Adipocyte (in vitro differentiated cells): ENCODE data around the gene LANCL2.
"Not testable (repeated sequence)": the region's sequence is repeated elsewhere in the genome, so short reads cannot be mapped to it uniquely, and the experiment has no call there.

Source experiments
- DNase-seq: peaks from one replicate; pipeline ENCODE4 v3.0.0-alpha.2; 2015; ENCODE audit warnings: low read depth
- H3K27me3 ChIP-seq: replicated peaks from 2 replicates; pipeline ENCODE4 v1.7.0; 2013; ENCODE audit warnings: mild to moderate bottlenecking, low read length, moderate library complexity; ENCODE audit not compliant: control insufficient read depth, insufficient read depth
- H3K36me3 ChIP-seq: 2 replicates; pipeline ENCODE4 v1.7.0; 2013; ENCODE audit warnings: low read length, mild to moderate bottlenecking, moderate library complexity; ENCODE audit not compliant: control insufficient read depth, insufficient read depth, severe bottlenecking
- H3K4me1 ChIP-seq: 2 replicates; pipeline ENCODE4 v1.7.0; 2013; ENCODE audit warnings: mild to moderate bottlenecking, low read length, moderate library complexity; ENCODE audit not compliant: control insufficient read depth, insufficient read depth
- H3K4me3 ChIP-seq: 2 replicates; pipeline ENCODE4 v1.7.0; 2013; ENCODE audit warnings: mild to moderate bottlenecking, low read length, moderate library complexity
- H3K9ac ChIP-seq: 2 replicates; pipeline ENCODE4 v1.7.0; 2013; ENCODE audit warnings: mild to moderate bottlenecking, low read length, moderate library complexity
- H3K9me3 ChIP-seq: 2 replicates; pipeline ENCODE4 v1.7.0; 2013; ENCODE audit warnings: mild to moderate bottlenecking, low read length, moderate library complexity; ENCODE audit not compliant: control insufficient read depth

The LANCL2 gene

GRCh38 chr7:55343860-55344606, 21.1 kb upstream of the LANCL2 start:
- Histone ChIP-seq H3K27me3 (peaks cover 4% of the 10 kb centered on the region), H3K9me3 (no peaks in the 10 kb centered on the region), H3K9ac (no peak overlapping the region), H3K4me1 (peaks cover 9% of the 10 kb centered on the region), H3K36me3 (no peaks in the 10 kb centered on the region), H3K4me3 (no peak overlapping the region)
- no peak for DNase-seq

- H3K9me3 ChIP-seq, result no peaks in the 10 kb centered on the region
- DNase-seq, result no peak
Observed at GRCh38 chr7:55344840-55345239, 20.3 kb upstream of the LANCL2 start.

GRCh38 chr7:55345292-55345691, 19.8 kb upstream of the LANCL2 start:
- H3K4me1 ChIP-seq, result peaks cover 12% of the 10 kb centered on the region
- DNase-seq, result no peak
- no peak overlapping the region for H3K4me3 ChIP-seq
- no peaks in the 10 kb centered on the region for H3K9me3 ChIP-seq
- peaks cover 4% of the 10 kb centered on the region for H3K27me3 ChIP-seq
- no peak overlapping the region for H3K9ac ChIP-seq
- no peaks in the 10 kb centered on the region for H3K36me3 ChIP-seq

More at GRCh38 chr7:55344840-55345239, 20.3 kb upstream of the LANCL2 start:
- H3K27me3 ChIP-seq, result peaks cover 4% of the 10 kb centered on the region
- peaks cover 12% of the 10 kb centered on the region for H3K4me1 ChIP-seq
- no peak overlapping the region for H3K9ac ChIP-seq
- H3K36me3 ChIP-seq, result no peaks in the 10 kb centered on the region
- no peak overlapping the region for H3K4me3 ChIP-seq

GRCh38 chr7:55348502-55348901, 16.6 kb upstream of the LANCL2 start:
- H3K9me3 ChIP-seq, result no peaks in the 10 kb centered on the region
- H3K4me3 ChIP-seq, result no peak overlapping the region
- peaks cover 4% of the 10 kb centered on the region for H3K27me3 ChIP-seq
- peaks cover 12% of the 10 kb centered on the region for H3K4me1 ChIP-seq
- H3K36me3 ChIP-seq, result no peaks in the 10 kb centered on the region
- peak; percentile 63 for DNase-seq
- no peak overlapping the region for H3K9ac ChIP-seq

GRCh38 chr7:55349121-55349520, 16.0 kb upstream of the LANCL2 start:
- no peaks in the 10 kb centered on the region for H3K9me3 ChIP-seq
- H3K4me1 ChIP-seq, result peaks cover 12% of the 10 kb centered on the region
- peak; percentile 10 for DNase-seq
- no peak overlapping the region for H3K9ac ChIP-seq
- H3K27me3 ChIP-seq, result peaks cover 4% of the 10 kb centered on the region
- no peak overlapping the region for H3K4me3 ChIP-seq
- no peaks in the 10 kb centered on the region for H3K36me3 ChIP-seq

DNA sequence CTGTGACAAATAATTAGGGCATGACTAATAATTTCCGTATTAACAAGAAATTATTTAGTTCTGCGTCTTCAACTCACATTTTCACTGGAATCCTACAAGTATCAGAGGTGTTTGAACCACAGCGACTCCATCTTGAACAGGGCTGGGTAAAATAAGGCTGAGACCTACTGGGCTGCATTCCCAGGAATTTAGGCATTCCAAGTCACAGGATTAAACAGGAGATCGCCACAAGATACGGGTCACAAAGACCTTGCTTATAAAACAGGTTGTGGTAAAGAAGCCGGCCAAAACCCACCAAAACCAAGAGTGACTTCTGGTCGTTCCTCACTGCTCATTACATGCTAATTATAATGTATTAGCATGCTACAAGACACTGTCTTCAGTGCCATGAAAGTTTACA, 14.9 kb upstream of the LANCL2 start:
- Histone ChIP-seq H3K9me3 (no peaks in the 10 kb centered on the region), H3K9ac (no peak overlapping the region), H3K27me3 (peaks cover 5% of the 10 kb centered on the region), H3K4me1 (peaks cover 12% of the 10 kb centered on the region), H3K36me3 (no peaks in the 10 kb centered on the region), H3K4me3 (no peak overlapping the region)
- no peak for DNase-seq

DNA sequence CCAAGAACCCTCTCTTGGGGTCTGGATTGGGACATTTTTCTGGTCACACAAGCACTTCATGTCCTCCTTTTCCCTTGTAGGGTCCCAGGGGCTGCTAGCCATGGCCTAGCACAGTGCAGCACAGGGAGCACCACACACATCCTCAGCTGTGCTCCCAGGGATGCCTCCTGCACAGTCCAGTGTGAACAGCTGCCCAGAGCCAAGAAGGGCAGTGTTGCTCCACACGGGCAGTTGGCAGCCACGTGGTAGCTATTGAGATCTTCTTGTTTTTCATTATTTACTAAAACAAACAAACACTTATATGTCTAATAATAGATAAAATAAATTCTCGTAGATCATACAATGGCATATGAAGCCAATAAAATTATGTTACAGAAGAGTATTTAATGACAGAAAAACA, 13.9 kb upstream of the LANCL2 start:
- no peaks in the 10 kb centered on the region for H3K9me3 ChIP-seq
- H3K9ac ChIP-seq, result no peak overlapping the region
- no peak overlapping the region for H3K4me3 ChIP-seq
- no peaks in the 10 kb centered on the region for H3K36me3 ChIP-seq
- H3K4me1 ChIP-seq, result peaks cover 12% of the 10 kb centered on the region
- H3K27me3 ChIP-seq, result peaks cover 5% of the 10 kb centered on the region
- DNase-seq, result no peak

GRCh38 chr7:55352947-55353273, 12.2 kb upstream of the LANCL2 start:
- DNase-seq, H3K27me3 ChIP-seq, H3K4me3 ChIP-seq, H3K9ac ChIP-seq, H3K36me3 ChIP-seq: not testable (repeated sequence)
- Histone ChIP-seq H3K9me3 (peaks cover 13% of the 10 kb centered on the region), H3K4me1 (peaks cover 12% of the 10 kb centered on the region)

DNA sequence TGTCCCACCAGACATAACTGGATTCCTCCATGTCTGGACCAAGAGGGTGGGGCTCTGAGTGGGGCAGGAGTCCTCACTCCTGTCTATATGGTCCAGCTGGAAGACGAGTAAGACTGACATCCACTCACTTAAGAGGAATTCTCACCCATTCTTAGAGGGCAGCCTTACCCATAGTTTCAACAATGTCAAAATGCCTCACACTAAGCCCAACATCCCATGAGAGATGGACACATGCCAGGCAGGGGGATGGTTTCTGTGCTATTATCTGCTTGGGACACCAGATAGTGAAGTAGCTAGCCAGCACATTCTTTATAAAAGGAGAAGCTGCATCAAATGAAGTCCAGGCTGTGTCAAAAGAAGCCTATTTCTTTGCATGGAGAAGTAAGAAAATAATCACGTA, 4.7 kb upstream of the LANCL2 start:
- Histone ChIP-seq H3K36me3 (no peaks in the 10 kb centered on the region), H3K9me3 (peaks cover 16% of the 10 kb centered on the region), H3K4me3 (no peak overlapping the region), H3K27me3 (no peaks in the 10 kb centered on the region), H3K4me1 (peaks cover 7% of the 10 kb centered on the region), H3K9ac (no peak overlapping the region)
- no peak for DNase-seq

DNA sequence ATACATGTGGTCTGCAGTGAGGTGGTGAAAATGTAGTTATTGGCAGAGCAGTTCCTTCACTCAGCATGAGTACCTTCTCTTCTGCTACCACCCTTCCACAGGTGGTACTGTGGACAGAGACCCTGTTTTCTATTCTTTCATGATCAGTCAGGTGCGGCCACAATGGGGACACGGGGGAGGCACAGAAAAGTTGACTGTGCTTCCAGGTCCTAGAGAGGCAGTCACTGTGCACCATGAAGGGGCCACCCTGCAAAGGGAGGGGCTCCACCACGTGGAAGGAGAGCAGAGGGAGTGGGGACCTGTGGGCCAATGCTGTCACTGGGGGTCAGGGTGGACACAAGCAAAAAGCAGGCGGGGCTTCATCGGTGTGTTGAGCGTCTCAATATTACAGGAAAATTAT, 3.6 kb upstream of the LANCL2 start:
- no peaks in the 10 kb centered on the region for H3K27me3 ChIP-seq
- DNase-seq, result no peak
- peaks cover 7% of the 10 kb centered on the region for H3K4me1 ChIP-seq
- H3K9ac ChIP-seq, result no peak overlapping the region
- H3K9me3 ChIP-seq, result peaks cover 16% of the 10 kb centered on the region
- no peaks in the 10 kb centered on the region for H3K36me3 ChIP-seq
- no peak overlapping the region for H3K4me3 ChIP-seq

GRCh38 chr7:55362927-55363326, 2.2 kb upstream of the LANCL2 start:
- H3K9ac ChIP-seq, result no peak overlapping the region
- no peaks in the 10 kb centered on the region for H3K27me3 ChIP-seq
- no peak for DNase-seq
- peaks cover 4% of the 10 kb centered on the region for H3K9me3 ChIP-seq
- peaks cover 16% of the 10 kb centered on the region for H3K4me1 ChIP-seq
- H3K4me3 ChIP-seq, result no peak overlapping the region
- no peaks in the 10 kb centered on the region for H3K36me3 ChIP-seq
